HCT116 (cell line): ENCODE results near the gene ZFR2. TPM values are rescaled to one million over a fixed set of nuclear protein-coding genes. Genes with fewer than 3 reads are reported as not detected.
"Not testable (repeated sequence)": the region's sequence is repeated elsewhere in the genome, so short reads cannot be mapped to it uniquely, and the experiment has no call there.

ENCODE experiments used
- ATAC-seq: fragments of 200-7000 bp; cut with Tn5 transposase; 2 replicates; pipeline ENCODE4 v1.9.1; 2020; ENCODE audit warnings: mild to moderate bottlenecking, moderate library complexity
- BruUV-seq: library from RNA; stranded (reverse); fragments of 400-500 nt; replicated peaks from 2 replicates; lab custom pipeline; 2021; lab: Mats Ljungman, UMichigan
- CTCF ChIA-PET: fragments of 300-600 bp; sonication (Branson Sonifier 250); formaldehyde crosslinking; loops from one replicate; lab custom pipeline; 2021; ENCODE audit warnings: antibody characterized with exemption; lab: Charles Lee
- POLR2A ChIA-PET: fragments of 300-600, 350-600 bp; sonication (Branson Sonifier 250); formaldehyde crosslinking; loops from one replicate; lab custom pipeline; 2021; ENCODE audit warnings: antibody characterized with exemption; lab: Charles Lee
- RAD21 ChIA-PET, 2 experiments: fragments of 300-600 bp; sonication (Branson Sonifier 250); formaldehyde crosslinking; loops; one replicate each; lab custom pipeline; 2023; ENCODE audit warnings: low total read pairs in 2 of 2; ENCODE audit not compliant: uncharacterized antibody in 2 of 2, unreplicated experiment in 2 of 2, low non-redundant PET in 1 of 2; lab: Charles Lee
- DNase-seq: peaks from one replicate; pipeline ENCODE4 v3.0.0-alpha.2; 2010; ENCODE audit warnings: low read depth, low spot score
- H2AFZ ChIP-seq: fragments of 200-600 bp; shearing (Covaris generic), sonication (generic); 2 replicates; pipeline ENCODE4 v1.6.1; 2017; ENCODE audit warnings: low read depth, mixed run types, mixed read lengths, antibody characterized with exemption, low read length; ENCODE audit not compliant: poor library complexity, severe bottlenecking
- H3K27ac ChIP-seq: 2 replicates; pipeline ENCODE4 v1.5.1; 2012; ENCODE audit warnings: low read depth, low read length
- H3K27me3 ChIP-seq: fragments of 200-600 bp; sonication (generic); 2 replicates; pipeline ENCODE4 v1.6.1; 2016; ENCODE audit warnings: mixed run types, low read length, mixed read lengths; ENCODE audit not compliant: insufficient read depth
- H3K36me3 ChIP-seq, 2 experiments: fragments of 200-500 bp in 1 of 2; fragments of 200-600 bp in 1 of 2; sonication (Bioruptor generic) in 1 of 2; sonication (generic) in 1 of 2; 2 replicates each; pipeline versions ENCODE4 v1.5.1 to v1.6.1; 2014 to 2016; ENCODE audit warnings: low read length in 2 of 2, inconsistent platforms in 1 of 2, mixed read lengths in 1 of 2, mixed run types in 1 of 2; ENCODE audit not compliant: insufficient read depth in 2 of 2, control insufficient read depth in 1 of 2
- H3K4me1 ChIP-seq, 2 experiments: fragments of 200-600 bp in 1 of 2; sonication (generic) in 1 of 2; 2 replicates each; pipeline versions ENCODE4 v1.5.1 to v1.6.1; 2012 to 2017; ENCODE audit warnings: low read length in 2 of 2, inconsistent platforms in 1 of 2, mild to moderate bottlenecking in 1 of 2, mixed read lengths in 1 of 2, mixed run types in 1 of 2, moderate library complexity in 1 of 2; ENCODE audit not compliant: insufficient read depth in 2 of 2, control insufficient read depth in 1 of 2
- H3K4me2 ChIP-seq: fragments of 200-600 bp; sonication (generic); 2 replicates; pipeline ENCODE4 v1.6.1; 2017; ENCODE audit warnings: mixed run types, low read length, mixed read lengths
- H3K4me3 ChIP-seq, 2 experiments: fragments of 200-600 bp in 1 of 2; sonication (generic) in 1 of 2; replicated peaks in 1 of 2; 2 replicates each; pipeline ENCODE4 v1.5.1; 2011 to 2016; ENCODE audit warnings: low read length in 2 of 2, control low read depth in 1 of 2, low read depth in 1 of 2, mild to moderate bottlenecking in 1 of 2, mixed read lengths in 1 of 2, mixed run types in 1 of 2
- H3K79me2 ChIP-seq: fragments of 200-600 bp; sonication (generic); 2 replicates; pipeline ENCODE4 v1.6.1; 2017; ENCODE audit warnings: mild to moderate bottlenecking, mixed run types, low read length, moderate library complexity, mixed read lengths; ENCODE audit not compliant: insufficient read depth
- H3K9ac ChIP-seq: fragments of 200-600 bp; sonication (generic); 2 replicates; pipeline ENCODE4 v1.6.1; 2016; ENCODE audit warnings: low read length, mixed read lengths
- H3K9me2 ChIP-seq: fragments of 200-600 bp; sonication (generic), shearing (Covaris generic); 2 replicates; pipeline ENCODE4 v1.6.1; 2017; ENCODE audit warnings: mixed run types, mild to moderate bottlenecking, moderate library complexity; ENCODE audit not compliant: insufficient read depth
- H3K9me3 ChIP-seq, 2 experiments: fragments of 200-500 bp in 1 of 2; fragments of 200-600 bp in 1 of 2; sonication (Bioruptor generic) in 1 of 2; sonication (generic) in 1 of 2; 2 replicates each; pipeline ENCODE4 v1.6.1; 2014 to 2017; ENCODE audit warnings: low read length in 2 of 2, mixed read lengths in 2 of 2, inconsistent platforms in 1 of 2, low read depth in 1 of 2, mild to moderate bottlenecking in 1 of 2, mixed run types in 1 of 2, moderate library complexity in 1 of 2; ENCODE audit not compliant: control insufficient read depth in 1 of 2, insufficient read depth in 1 of 2
- H4K20me1 ChIP-seq: fragments of 200-600 bp; sonication (generic), shearing (Covaris generic); 2 replicates; pipeline ENCODE4 v1.6.1; 2017; ENCODE audit warnings: mixed run types, mild to moderate bottlenecking, moderate library complexity; ENCODE audit not compliant: insufficient read depth
- CBX3 ChIP-seq: IDR thresholded peaks from 2 replicates; pipeline ENCODE4 v1.6.1; 2012; ENCODE audit warnings: low read depth
- ELF1 ChIP-seq: IDR thresholded peaks from 2 replicates; pipeline ENCODE4 v1.6.1; 2012; ENCODE audit warnings: low read depth, borderline replicate concordance
- RAD21 ChIP-seq: IDR thresholded peaks from 2 replicates; pipeline ENCODE4 v1.6.1; 2012; ENCODE audit warnings: low read depth, mild to moderate bottlenecking
- YY1 ChIP-seq: IDR thresholded peaks from 2 replicates; pipeline ENCODE4 v1.6.1; 2011; ENCODE audit warnings: low read length, low read depth, moderate library complexity, mild to moderate bottlenecking; ENCODE audit not compliant: insufficient replicate concordance; ENCODE audit errors: extremely low read depth
- ZNF274 ChIP-seq: fragments of 200-500 bp; sonication (Bioruptor generic); IDR thresholded peaks from 2 replicates; pipeline ENCODE4 v1.6.1; 2014; ENCODE audit warnings: mild to moderate bottlenecking, low read depth, low read length, inconsistent platforms
- intact Hi-C: fragments of 100-400 bp; cut with micrococcal nuclease; formaldehyde crosslinking; loops from 2 replicates; pipeline ENCODE4 v1.10.0; 2022
- total RNA-seq: library from RNA; stranded (reverse); gene quantifications from one replicate; pipeline ENCODE4 v1.2.1, GENCODE V29; 2021; ENCODE audit not compliant: unreplicated experiment
- TF ChIP-seq, protein P1 (sequence below): IDR thresholded peaks from 2 replicates; pipeline ENCODE4 v1.6.1; 2012
- TF ChIP-seq, protein P2 (sequence below), 3 experiments: fragments of 200-600 bp in 1 of 3; sonication (generic) in 1 of 3; IDR thresholded peaks in 2 of 3; conservative IDR thresholded peaks in 1 of 3; 2 replicates each; pipeline ENCODE4 v1.5.1; 2012 to 2017; ENCODE audit warnings: low read depth in 2 of 3, low read length in 2 of 3, antibody characterized with exemption in 1 of 3, borderline replicate concordance in 1 of 3, control low read depth in 1 of 3, mild to moderate bottlenecking in 1 of 3, mixed read lengths in 1 of 3, mixed run types in 1 of 3, moderate library complexity in 1 of 3; ENCODE audit not compliant: insufficient read depth in 1 of 3

ZFR2 gene
- total RNA-seq, 1 experiment from 2014 or later: 0.34 TPM

DNA sequence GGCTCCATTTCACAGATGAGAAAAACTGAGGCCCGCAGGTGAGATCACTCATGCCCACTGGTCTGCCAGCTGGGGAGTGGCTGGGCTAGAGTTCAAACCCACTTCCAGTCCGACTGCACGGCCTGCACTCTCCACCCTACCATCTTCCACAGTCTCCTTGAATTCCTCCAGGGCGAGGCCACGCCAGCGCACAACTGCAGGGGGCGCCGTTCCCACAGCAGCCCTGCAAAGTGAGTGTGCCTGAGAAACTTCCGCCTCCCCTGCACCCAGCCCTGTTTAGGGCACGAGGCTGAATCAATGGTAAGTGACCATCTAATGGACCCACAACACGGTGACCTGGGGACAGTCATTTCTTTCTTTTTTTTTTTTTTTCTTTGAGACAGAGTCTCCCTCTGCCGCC is 10.8 kb upstream of the ZFR2 start:
- H3K27ac ChIP-seq: no peak overlapping the region
- TF ChIP-seq ELF1 (no peak), ZNF274 (no peak), CBX3 (0 out of 2 replicates have a peak, but pooled peaks have one; percentile 20), YY1 (no peak), RAD21 (0 out of 2 replicates have a peak, but pooled peaks have one; percentile 14)
- TF ChIP-seq, protein P1, sequence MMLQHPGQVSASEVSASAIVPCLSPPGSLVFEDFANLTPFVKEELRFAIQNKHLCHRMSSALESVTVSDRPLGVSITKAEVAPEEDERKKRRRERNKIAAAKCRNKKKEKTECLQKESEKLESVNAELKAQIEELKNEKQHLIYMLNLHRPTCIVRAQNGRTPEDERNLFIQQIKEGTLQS: no peak
- TF ChIP-seq, protein P2, sequence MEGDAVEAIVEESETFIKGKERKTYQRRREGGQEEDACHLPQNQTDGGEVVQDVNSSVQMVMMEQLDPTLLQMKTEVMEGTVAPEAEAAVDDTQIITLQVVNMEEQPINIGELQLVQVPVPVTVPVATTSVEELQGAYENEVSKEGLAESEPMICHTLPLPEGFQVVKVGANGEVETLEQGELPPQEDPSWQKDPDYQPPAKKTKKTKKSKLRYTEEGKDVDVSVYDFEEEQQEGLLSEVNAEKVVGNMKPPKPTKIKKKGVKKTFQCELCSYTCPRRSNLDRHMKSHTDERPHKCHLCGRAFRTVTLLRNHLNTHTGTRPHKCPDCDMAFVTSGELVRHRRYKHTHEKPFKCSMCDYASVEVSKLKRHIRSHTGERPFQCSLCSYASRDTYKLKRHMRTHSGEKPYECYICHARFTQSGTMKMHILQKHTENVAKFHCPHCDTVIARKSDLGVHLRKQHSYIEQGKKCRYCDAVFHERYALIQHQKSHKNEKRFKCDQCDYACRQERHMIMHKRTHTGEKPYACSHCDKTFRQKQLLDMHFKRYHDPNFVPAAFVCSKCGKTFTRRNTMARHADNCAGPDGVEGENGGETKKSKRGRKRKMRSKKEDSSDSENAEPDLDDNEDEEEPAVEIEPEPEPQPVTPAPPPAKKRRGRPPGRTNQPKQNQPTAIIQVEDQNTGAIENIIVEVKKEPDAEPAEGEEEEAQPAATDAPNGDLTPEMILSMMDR (IDR thresholded peaks at IDR 0.05 in 2 of 3, conservative IDR thresholded peaks at IDR 0.05 in 1 of 3; ENCODE audit: borderline replicate concordance in 1 of 3, insufficient read depth in 1 of 3, low read depth in 2 of 3, low read length in 2 of 3): peak in 2 of 3 experiments; percentile 55 to 64; a peak in 4 of 6 replicates
- no peaks in the 10 kb centered on the region for H3K36me3 ChIP-seq
- no peaks in the 10 kb centered on the region for H3K9me3 ChIP-seq
- no peaks in the 10 kb centered on the region for H3K27me3 ChIP-seq
- no TSS peak for BruUV-seq
- H3K4me1 ChIP-seq: no peaks in the 10 kb centered on the region
- intact Hi-C loops: no loop called here
- POLR2A ChIA-PET: no interaction called here
- no peaks in the 10 kb centered on the region for H3K9me2 ChIP-seq
- H3K9ac ChIP-seq: no peak overlapping the region
- ATAC-seq (peak; percentile 42; the same call in 1 of the 2 replicates), DNase-seq (no peak)
- H3K4me3 ChIP-seq: no peak overlapping the region
- H3K79me2 ChIP-seq: no peaks in the 10 kb centered on the region
- no peak overlapping the region for H3K4me2 ChIP-seq
- CTCF ChIA-PET: no interaction called here
- RAD21 ChIA-PET: no interaction called here
- no peak overlapping the region for H2AFZ ChIP-seq
- H4K20me1 ChIP-seq: no peaks in the 10 kb centered on the region

DNA sequence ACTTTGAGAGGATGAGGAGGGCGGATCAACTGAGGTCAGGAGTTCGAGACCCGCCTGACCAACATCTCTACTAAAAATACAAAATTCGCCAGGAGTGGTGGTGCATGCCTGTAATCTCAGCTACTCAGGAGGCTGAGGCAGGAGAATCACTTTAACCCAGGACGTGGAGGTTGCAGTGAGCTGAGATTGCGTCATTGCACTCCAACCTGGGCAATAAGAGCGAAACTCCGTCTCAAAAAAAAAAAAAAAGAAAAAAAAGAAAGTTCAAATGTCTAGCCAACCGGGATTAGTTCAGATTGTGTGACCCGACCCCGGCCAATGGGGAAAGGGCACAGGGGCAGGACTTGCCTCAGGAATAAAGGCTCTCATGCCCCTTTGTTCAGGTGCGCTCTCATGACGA is 5.9 kb upstream of the ZFR2 start:
- H3K36me3 ChIP-seq, H3K4me3 ChIP-seq, H2AFZ ChIP-seq, H3K27ac ChIP-seq, intact Hi-C loops, H3K4me2 ChIP-seq, BruUV-seq, H3K9me2 ChIP-seq, H3K9ac ChIP-seq, H3K4me1 ChIP-seq, H4K20me1 ChIP-seq, H3K27me3 ChIP-seq, H3K9me3 ChIP-seq, POLR2A ChIA-PET, DNase-seq, H3K79me2 ChIP-seq, ATAC-seq, RAD21 ChIA-PET: not testable (repeated sequence)
- CTCF ChIA-PET: interaction anchor here (0.6 kb wide), 1 partner anchor 113 kb away, joined by 3 read pairs; no protein-coding TSS in a partner anchor
